Kidney epithelial cell (primary cell): Measurements from ENCODE around the gene BBS1. TPM values are rescaled to one million over a fixed set of nuclear protein-coding genes. Genes with fewer than 3 reads are reported as not detected.
A peak's percentile ranks its signal among the peaks of the same experiment; 100 is the strongest.

Experiments used
- DNase-seq: peaks from one replicate; pipeline ENCODE4 v3.0.0-alpha.2; 2010; ENCODE audit warnings: low read depth
- H3K27me3 ChIP-seq: 2 replicates; pipeline ENCODE4 v1.6.0; 2011; ENCODE audit warnings: low read length; ENCODE audit not compliant: control insufficient read depth, insufficient read depth
- H3K36me3 ChIP-seq: 2 replicates; pipeline ENCODE4 v1.5.1; 2011; ENCODE audit warnings: low read length; ENCODE audit not compliant: control insufficient read depth, insufficient read depth
- H3K4me3 ChIP-seq: 2 replicates; pipeline ENCODE4 v1.5.1; 2011; ENCODE audit warnings: low read depth, mild to moderate bottlenecking, control low read depth, low read length
- CTCF ChIP-seq: IDR thresholded peaks from 2 replicates; pipeline ENCODE4 v1.5.1; 2011; ENCODE audit warnings: mild to moderate bottlenecking, moderate library complexity, low read length, control low read depth, inconsistent platforms; ENCODE audit not compliant: insufficient read depth, poor library complexity, severe bottlenecking
- total RNA-seq: library from RNA; depleted of rRNA; stranded (reverse); fragments of >200 nt; gene quantifications from 2 replicates; pipeline ENCODE4 v1.2.3, GENCODE V29; 2015

Gene BBS1
- total RNA-seq, 1 donor from 2014 or later = 39.6 TPM

- Histone ChIP-seq H3K27me3 (no peaks in the 10 kb centered on the region), H3K36me3 (peaks cover 5% of the 10 kb centered on the region)
Measured at GRCh38 chr11:66495401-66495854, 15.0 kb upstream of the BBS1 start.

GRCh38 chr11:66497206-66497605 lies 13.2 kb upstream of the BBS1 start:
- Histone ChIP-seq H3K36me3 (peaks cover 5% of the 10 kb centered on the region), H3K27me3 (no peaks in the 10 kb centered on the region), H3K4me3 (no peak overlapping the region)
- DNase-seq = no peak
- TF ChIP-seq CTCF = no peak

More at GRCh38 chr11:66495401-66495854, 15.0 kb upstream of the BBS1 start:
- no peak overlapping the region for H3K4me3 ChIP-seq
- DNase-seq = no peak
- peak; percentile 39 for TF ChIP-seq CTCF

GRCh38 chr11:66498506-66498905 lies 11.9 kb upstream of the BBS1 start:
- no peak for TF ChIP-seq CTCF
- no peaks in the 10 kb centered on the region for H3K27me3 ChIP-seq
- no peak overlapping the region for H3K4me3 ChIP-seq
- no peak for DNase-seq
- H3K36me3 ChIP-seq = peaks cover 3% of the 10 kb centered on the region

- no peak for DNase-seq
- TF ChIP-seq CTCF = no peak
- H3K36me3 ChIP-seq = no peaks in the 10 kb centered on the region
Measured at GRCh38 chr11:66505276-66505816, 5.1 kb upstream of the BBS1 start.

GRCh38 chr11:66509131-66509561 lies 1.3 kb upstream of the BBS1 start:
- H3K36me3 ChIP-seq = no peaks in the 10 kb centered on the region
- no peak for TF ChIP-seq CTCF
- no peak overlapping the region for H3K4me3 ChIP-seq
- no peaks in the 10 kb centered on the region for H3K27me3 ChIP-seq
- no peak for DNase-seq

More at GRCh38 chr11:66505276-66505816, 5.1 kb upstream of the BBS1 start:
- Histone ChIP-seq H3K4me3 (no peak overlapping the region), H3K27me3 (no peaks in the 10 kb centered on the region)

- DNase-seq = no peak
- Histone ChIP-seq H3K4me3 (peak overlapping the region; percentile 87), H3K36me3 (no peaks in the 10 kb centered on the region), H3K27me3 (no peaks in the 10 kb centered on the region)
- TF ChIP-seq CTCF = no peak
Measured at GRCh38 chr11:66510990-66511339, 530 bp downstream of the BBS1 start.
